Lower lobe of right lung (tissue), 2 donors: ENCODE results near the gene CALCOCO2. TPM values are rescaled to one million over a fixed set of nuclear protein-coding genes. Genes with fewer than 3 reads are reported as not detected.
A peak's percentile ranks its signal among the peaks of the same experiment; 100 is the strongest.
"Not testable (repeated sequence)": the region's sequence is repeated elsewhere in the genome, so short reads cannot be mapped to it uniquely, and the experiment has no call there.

Experiments
- ATAC-seq, 2 donors: fragments of 200-7000 bp; cut with Tn5 transposase; one replicate each; pipeline ENCODE4 v1.9.1; 2020 to 2022; ENCODE audit warnings: mild to moderate bottlenecking in 2 of 2, moderate library complexity in 2 of 2
- DNase-seq: peaks from one replicate; pipeline ENCODE4 v3.0.0-alpha.2; 2020
- H3K27ac ChIP-seq: fragments of 200-600 bp; one replicate; pipeline ENCODE4 v1.8.0; 2022
- H3K27me3 ChIP-seq: fragments of 200-600 bp; one replicate; pipeline ENCODE4 v1.8.0; 2022; ENCODE audit warnings: low read depth
- H3K36me3 ChIP-seq: fragments of 200-600 bp; one replicate; pipeline ENCODE4 v1.8.0; 2022; ENCODE audit warnings: mild to moderate bottlenecking
- H3K4me1 ChIP-seq: fragments of 200-600 bp; one replicate; pipeline ENCODE4 v1.8.0; 2022
- H3K4me3 ChIP-seq: fragments of 200-600 bp; one replicate; pipeline ENCODE4 v1.8.0; 2022; ENCODE audit warnings: mild to moderate bottlenecking
- H3K9me3 ChIP-seq: fragments of 200-600 bp; one replicate; pipeline ENCODE4 v1.8.0; 2022
- intact Hi-C: fragments of 100-400 bp; cut with DNase I; formaldehyde crosslinking; loops from one replicate; pipeline ENCODE4 v1.11.0; 2022
- total RNA-seq: library from RNA; stranded (reverse); fragmentation: NEBNext Ultra II Directional; extraction: Animal tissue kit (Norgen Biotek cat#: 25700); gene quantifications from one replicate; pipeline ENCODE4 v1.2.1, GENCODE V29; 2021
- TF ChIP-seq, protein P1 (sequence below): fragments of 200-600 bp; IDR thresholded peaks from one replicate; pipeline ENCODE4 v1.8.0; 2022; ENCODE audit warnings: antibody characterized with exemption, mild to moderate bottlenecking
- donor health status: DM: no; HTN: yes; CAD: no; lungs with severe emphysema.

CALCOCO2 gene
- total RNA-seq, 1 donor from 2014 or later: 174 TPM

DNA sequence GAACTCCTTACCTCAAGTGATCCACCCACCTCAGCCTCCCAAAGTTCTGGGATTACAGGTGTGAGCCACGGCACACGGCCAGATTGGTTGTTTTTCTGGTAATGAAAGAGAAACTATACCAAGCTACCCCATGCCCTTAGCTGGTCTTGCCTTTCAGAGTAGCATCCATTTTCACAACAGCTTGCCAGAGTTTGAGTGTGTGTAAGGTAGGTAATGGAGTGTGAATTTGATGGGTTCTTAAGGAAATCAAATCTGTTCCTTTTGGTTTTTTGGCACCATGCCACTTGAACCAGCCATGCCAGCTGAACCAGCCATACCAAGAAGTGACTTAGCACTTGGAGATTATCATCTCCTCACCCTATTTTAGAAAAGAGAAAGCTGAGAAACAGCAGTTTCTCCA, 5.1 kb downstream of the CALCOCO2 start:
- ATAC-seq: no peak
- TF ChIP-seq, protein P1, sequence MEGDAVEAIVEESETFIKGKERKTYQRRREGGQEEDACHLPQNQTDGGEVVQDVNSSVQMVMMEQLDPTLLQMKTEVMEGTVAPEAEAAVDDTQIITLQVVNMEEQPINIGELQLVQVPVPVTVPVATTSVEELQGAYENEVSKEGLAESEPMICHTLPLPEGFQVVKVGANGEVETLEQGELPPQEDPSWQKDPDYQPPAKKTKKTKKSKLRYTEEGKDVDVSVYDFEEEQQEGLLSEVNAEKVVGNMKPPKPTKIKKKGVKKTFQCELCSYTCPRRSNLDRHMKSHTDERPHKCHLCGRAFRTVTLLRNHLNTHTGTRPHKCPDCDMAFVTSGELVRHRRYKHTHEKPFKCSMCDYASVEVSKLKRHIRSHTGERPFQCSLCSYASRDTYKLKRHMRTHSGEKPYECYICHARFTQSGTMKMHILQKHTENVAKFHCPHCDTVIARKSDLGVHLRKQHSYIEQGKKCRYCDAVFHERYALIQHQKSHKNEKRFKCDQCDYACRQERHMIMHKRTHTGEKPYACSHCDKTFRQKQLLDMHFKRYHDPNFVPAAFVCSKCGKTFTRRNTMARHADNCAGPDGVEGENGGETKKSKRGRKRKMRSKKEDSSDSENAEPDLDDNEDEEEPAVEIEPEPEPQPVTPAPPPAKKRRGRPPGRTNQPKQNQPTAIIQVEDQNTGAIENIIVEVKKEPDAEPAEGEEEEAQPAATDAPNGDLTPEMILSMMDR: no peak

DNA sequence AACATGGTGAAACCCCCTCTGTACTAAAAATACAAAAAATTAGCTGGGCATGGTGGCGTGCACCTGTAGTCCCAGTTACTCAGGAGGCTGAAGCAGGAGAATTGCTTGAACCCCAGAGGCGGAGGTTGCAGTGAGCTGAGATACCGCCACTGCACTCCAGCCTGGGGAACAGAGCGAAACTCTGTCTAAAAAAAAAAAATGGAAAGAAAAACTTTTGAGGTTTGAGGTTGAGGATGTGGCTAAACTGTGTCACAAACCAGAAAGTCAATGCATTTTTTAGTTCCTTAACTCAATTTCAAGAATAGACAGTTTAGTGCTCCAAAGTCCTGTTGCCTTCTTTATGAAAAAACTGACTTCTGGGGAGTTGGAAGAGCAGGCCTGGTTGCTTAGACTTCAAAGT, 6.6 kb downstream of the CALCOCO2 start:
- peaks cover 12% of the 10 kb centered on the region for H3K36me3 ChIP-seq
- intact Hi-C loops, ATAC-seq, H3K4me3 ChIP-seq, DNase-seq, H3K27me3 ChIP-seq, H3K9me3 ChIP-seq: not testable (repeated sequence)
- peak overlapping the region; percentile 1 for H3K27ac ChIP-seq
- peaks cover 98% of the 10 kb centered on the region for H3K4me1 ChIP-seq

More for the DNA sequence above, 5.1 kb downstream of the CALCOCO2 start:
- H3K27me3 ChIP-seq: no peaks in the 10 kb centered on the region
- no peak overlapping the region for H3K27ac ChIP-seq
- no peak for DNase-seq
- H3K9me3 ChIP-seq: no peaks in the 10 kb centered on the region
- H3K4me3 ChIP-seq: no peak overlapping the region
- H3K36me3 ChIP-seq: peaks cover 8% of the 10 kb centered on the region
- intact Hi-C loops: no loop called here
- H3K4me1 ChIP-seq: peaks cover 94% of the 10 kb centered on the region

DNA sequence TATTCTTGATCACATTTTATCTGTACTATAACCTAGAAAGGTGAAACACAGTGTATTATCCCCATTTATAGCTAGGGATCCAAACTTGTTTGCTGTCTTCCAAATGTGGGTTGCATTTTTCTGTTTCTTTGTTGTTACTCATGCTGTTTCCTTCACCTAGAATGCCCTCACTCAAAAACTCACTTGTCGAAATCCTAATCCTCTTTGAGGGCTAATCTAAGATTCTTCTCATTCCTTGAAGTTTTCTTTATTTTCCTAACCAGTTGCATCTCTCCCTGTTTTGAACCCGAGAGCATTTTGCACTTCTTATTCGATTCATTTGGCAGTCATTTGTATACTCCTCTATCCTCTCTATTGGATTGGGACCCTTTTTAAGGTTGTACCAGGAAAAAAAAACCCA, 9.6 kb downstream of the CALCOCO2 start:
- intact Hi-C loops: no loop called here
- no peak overlapping the region for H3K4me3 ChIP-seq

DNA sequence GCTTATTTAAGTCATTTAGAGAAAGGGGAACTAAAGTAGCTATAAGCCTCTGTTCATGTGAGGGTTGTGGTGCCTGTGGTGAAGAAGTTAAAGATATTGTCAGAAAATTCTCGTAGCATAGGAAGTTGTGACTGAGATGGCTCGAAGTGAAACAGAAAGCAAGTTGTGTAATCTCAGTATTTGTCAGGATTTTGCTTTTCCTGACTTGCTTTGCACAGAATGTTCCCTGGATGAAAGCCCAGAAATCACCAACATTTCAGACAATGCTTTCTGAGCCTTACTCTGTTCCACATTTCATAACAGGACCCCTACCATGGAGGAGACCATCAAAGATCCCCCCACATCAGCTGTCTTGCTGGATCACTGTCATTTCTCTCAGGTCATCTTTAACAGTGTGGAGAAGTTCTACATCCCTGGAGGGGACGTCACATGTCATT, 10.6 kb downstream of the CALCOCO2 start:
- no peak for DNase-seq
- Histone ChIP-seq H3K27ac (peak overlapping the region; percentile 85), H3K4me1 (peaks cover 73% of the 10 kb centered on the region), H3K9me3 (no peaks in the 10 kb centered on the region), H3K27me3 (no peaks in the 10 kb centered on the region), H3K36me3 (peaks cover 40% of the 10 kb centered on the region), H3K4me3 (peak overlapping the region; percentile 35)
- ATAC-seq: peak; percentile 85 to 86
- intact Hi-C loops: no loop called here
- TF ChIP-seq, protein P1: no peak

More for the DNA sequence above, 9.6 kb downstream of the CALCOCO2 start:
- no peaks in the 10 kb centered on the region for H3K9me3 ChIP-seq
- DNase-seq: no peak
- peak overlapping the region; percentile 85 for H3K27ac ChIP-seq
- H3K27me3 ChIP-seq: no peaks in the 10 kb centered on the region
- no peak for ATAC-seq
- peaks cover 31% of the 10 kb centered on the region for H3K36me3 ChIP-seq
- peaks cover 83% of the 10 kb centered on the region for H3K4me1 ChIP-seq
- TF ChIP-seq, protein P1: no peak

DNA sequence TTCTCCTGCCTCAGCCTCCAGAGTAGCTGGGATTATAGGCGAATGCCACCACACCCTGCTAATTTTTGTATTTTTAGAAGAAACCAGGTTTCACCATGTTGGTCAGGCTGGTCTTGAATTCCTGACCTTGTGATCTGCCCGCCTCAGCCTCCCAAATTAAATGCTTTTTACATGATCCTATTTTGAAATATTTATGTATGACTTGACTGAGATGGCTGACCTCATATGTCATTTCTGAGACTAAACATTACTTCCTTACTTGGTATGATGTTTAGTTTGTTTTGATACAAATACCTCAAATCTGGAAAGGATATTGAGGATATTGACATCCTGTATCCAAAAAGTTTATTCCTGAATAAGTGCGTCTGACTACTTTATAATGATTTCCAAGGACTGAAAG, 11.9 kb downstream of the CALCOCO2 start:
- no peak for ATAC-seq
- TF ChIP-seq, protein P1: no peak
- Histone ChIP-seq H3K4me1 (peaks cover 60% of the 10 kb centered on the region), H3K9me3 (no peaks in the 10 kb centered on the region), H3K4me3 (peak overlapping the region; percentile 35), H3K27me3 (no peaks in the 10 kb centered on the region), H3K27ac (peak overlapping the region; percentile 85), H3K36me3 (peaks cover 52% of the 10 kb centered on the region)
- DNase-seq: no peak
- intact Hi-C loops: no loop called here

GRCh38 chr17:48843187-48843900, 12.5 kb downstream of the CALCOCO2 start:
- Histone ChIP-seq H3K27ac (peak overlapping the region; percentile 85), H3K4me3 (peak overlapping the region; percentile 35), H3K9me3 (no peaks in the 10 kb centered on the region), H3K36me3 (peaks cover 58% of the 10 kb centered on the region), H3K27me3 (no peaks in the 10 kb centered on the region), H3K4me1 (peaks cover 54% of the 10 kb centered on the region)
- ATAC-seq (no peak), DNase-seq (no peak)
- intact Hi-C loops: no loop called here
- TF ChIP-seq, protein P1: no peak
